Measurements from ENCODE around the gene ERGIC3.

Gene ERGIC3

DNA sequence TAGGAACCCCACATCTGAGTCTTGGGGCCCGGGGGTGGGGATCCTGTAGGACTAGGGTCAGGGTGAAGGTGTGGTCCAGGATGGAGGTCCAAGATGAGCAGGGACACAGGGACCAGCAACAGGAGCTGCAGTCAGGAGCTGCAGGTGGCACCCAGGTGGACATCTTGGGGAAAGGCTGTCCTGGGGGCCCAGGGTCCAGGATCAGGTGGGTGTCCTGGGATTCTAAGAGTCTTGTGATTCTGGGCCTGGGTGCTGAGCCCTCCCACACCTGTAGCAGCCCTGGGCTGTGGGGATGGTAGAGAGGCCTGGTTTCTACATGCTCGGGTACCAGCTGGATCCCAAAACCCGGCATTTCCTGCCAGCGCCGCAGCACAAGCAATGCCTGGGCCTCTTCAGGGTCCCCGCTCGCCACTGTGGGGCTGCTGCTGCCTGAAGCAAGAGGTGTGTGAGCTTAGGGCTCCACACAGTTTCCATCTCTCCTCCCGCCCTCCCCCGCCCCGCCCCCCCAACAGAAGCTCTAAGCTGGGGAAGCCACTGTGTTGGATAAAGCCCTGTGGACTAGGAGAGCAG lies 20.7 kb downstream of the ERGIC3 start:
- no peak for DNase-seq

DNA sequence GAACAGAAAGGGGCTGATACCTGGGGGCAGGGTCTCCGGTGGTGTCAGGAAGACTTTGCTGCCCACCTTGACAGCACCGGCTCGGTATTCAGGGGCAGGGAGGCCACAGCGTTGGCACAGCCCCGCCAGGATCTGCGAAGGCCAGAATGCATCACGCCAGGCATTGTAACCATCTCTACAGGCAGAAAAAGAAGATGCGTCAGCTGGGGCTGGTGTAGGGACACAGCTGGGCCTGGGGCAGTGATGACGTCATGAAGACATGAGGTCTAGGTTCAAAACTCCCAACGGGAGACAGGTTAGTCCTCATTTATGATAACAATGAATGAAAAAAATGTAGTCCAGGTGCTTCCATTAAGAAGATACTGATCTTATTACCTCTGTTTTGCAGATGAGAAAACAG lies 22.0 kb downstream of the ERGIC3 start:
- no peak for DNase-seq

DNA sequence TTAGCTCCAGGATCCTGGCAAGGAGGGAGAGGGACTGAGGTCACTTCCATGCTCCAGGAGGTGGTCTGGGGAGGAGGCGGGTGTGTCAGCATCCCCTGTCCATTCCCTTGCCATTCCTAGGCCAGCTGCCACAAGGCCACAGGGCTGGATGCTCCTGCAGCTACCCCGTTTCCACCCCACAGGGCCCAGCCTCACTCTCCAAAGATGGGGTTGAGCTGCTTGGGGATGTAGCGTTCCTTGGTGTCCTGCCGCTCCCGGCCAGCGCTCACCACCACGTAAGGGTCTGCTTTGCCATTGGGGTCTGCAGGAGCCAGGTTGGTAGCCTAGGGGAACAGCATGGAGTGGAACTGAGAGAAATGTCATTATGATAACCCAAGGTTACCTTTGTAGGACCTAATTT lies 23.0 kb downstream of the ERGIC3 start:
- DNase-seq: no peak

DNA sequence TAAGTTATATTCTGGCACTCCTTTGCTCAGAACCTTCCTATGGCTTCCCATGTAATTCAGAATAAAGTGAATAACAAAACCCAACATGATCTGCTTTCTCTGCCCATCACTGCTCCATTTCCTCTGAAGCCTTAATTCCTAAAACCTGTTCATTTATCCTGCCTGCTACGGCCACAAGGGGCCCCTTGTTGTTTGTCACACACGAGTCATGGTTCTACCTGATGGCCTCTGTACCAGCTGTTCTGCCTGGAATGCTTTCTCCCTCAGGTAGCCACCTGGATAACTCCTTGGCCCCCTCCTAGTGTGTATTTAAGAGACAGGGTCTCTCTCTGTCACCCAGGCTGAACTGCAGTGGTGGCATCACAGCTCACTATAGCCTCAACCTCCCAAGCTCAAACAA lies 26.8 kb downstream of the ERGIC3 start:
- peak; percentile 62 for DNase-seq

DNA sequence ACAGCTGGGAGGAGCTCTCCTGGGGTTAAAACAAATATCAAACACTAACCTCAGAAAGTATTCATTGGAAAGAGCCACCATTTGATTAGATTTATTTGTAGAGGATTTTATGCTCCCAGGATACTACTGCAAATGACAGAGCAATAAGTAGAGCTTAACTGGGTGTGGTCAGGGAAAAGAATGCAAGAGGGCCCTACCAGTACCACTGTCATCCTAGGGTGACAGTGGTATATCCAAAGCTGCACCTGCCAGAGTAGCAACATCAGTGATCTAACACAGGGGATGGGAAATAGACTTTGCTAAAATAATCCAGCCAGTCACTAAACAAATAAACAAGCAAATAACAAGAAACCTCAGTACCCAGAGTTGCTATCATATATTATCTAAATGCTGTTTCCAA lies 29.7 kb downstream of the ERGIC3 start:
- no peak for DNase-seq

DNA sequence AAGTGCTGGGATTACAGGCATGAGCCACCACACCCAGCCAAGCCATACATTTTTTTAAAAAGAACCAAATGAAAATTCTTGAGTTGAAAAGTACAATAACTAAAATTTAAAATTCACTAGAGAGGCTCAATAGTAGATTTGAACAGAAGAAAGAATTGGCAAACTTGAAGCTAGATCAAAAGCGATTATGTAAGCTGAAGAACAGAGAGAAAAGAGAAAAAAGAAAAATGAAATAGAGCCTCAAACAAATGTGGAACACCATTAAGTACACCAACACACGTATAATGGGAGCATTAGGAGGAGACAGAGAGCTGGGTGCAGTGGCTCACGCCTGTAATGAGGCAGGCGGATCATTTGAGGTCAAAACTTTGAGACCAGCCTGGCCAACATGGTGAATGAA lies 31.0 kb downstream of the ERGIC3 start:
- no peak for DNase-seq

DNA sequence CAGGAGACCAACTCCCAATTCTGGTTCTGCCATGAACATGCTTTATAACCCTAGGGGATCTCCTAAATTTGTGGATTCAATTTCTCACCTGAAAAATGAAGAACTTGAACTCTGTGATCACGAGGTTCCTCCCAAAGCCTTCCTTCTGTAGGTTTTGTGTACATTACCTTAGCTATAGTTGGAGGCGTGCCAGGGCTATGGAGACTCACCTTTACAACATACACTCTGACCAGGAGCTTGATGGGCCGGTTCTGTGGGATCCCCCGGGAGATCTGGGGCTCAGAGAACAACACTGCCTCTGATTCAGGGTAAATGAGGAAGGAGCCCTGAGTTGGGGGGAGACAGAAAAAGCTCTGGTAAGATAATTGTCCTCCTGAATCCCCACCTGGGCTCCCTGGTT lies 34.1 kb downstream of the ERGIC3 start:
- DNase-seq: peak; percentile 53

DNA sequence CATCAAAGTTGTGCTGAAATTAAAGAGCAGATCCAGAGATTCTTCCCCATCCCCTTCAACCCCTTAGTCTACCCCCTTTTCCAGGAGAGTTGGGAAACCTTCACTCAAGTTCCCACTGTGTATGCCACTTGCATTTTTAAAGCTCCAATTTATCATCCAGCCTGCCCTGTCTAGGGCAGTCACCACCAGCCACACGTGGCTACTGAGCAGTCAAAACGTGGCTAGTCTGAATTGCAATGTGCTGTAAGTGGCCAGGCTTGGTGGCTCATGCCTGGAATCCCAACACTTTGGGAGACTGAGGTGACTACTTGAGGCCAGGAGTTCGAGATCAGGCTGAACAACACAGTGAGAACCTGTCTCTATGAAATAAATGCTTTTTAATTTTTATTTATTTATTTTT lies 34.9 kb downstream of the ERGIC3 start:
- no peak for DNase-seq

DNA sequence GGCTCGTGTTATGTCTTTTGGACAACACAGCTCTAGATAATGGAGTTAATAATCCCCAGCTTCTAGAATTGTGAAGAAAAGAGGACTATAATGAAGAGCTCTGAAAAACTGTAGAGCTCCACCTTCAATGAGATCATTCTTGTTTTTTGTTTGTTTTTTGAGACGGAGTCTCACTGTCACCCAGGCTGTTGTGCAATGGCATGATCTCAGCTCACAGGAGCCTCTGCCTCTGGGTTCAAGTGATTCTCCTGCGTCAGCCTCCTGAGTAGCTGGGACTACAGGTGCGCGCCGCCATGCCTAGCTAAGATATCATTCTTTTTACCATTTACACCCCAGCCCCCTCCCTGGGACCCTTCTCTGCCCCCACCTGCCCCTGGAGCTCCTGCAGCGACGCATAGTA lies 36.6 kb downstream of the ERGIC3 start:
- DNase-seq: no peak

DNA sequence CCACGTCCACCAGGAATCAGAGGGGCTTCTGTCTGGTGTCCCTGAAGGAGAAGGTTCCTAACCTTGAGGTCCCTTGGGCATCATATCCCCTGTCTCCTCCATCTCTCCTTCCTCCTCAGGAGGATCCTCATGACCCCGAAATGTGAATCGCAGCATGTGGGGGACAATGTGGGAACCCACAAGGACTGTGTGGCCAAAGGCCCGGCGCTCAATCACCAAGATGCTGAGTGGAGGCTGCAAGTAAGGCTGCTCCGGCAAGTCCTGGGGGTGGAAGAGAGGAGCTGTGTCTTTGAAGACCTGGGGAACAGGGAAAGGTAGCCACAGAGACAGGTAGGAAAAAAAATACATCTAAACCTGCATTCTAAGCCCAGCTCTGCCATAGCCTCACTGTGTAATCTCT lies 37.3 kb downstream of the ERGIC3 start:
- DNase-seq: no peak

DNA sequence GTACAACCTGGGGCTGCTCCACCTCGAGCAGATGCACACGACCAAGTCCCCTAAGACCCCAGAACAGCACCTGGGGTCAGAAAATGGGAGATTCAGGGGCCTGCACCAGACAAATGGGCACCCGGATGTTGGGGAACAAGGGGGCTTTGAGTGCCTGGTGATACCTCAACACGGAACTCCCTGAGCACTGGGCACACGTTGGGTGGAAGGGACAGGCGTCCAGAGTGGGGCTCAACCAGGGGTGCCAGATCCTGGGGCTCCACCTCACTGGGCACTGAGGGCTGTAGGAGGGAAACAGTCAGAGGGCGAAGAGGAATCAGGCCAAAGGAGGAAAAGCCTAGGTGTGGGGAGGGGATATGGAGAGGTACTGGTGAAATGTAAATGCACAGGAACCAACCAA lies 40.3 kb downstream of the ERGIC3 start:
- no peak for DNase-seq

DNA sequence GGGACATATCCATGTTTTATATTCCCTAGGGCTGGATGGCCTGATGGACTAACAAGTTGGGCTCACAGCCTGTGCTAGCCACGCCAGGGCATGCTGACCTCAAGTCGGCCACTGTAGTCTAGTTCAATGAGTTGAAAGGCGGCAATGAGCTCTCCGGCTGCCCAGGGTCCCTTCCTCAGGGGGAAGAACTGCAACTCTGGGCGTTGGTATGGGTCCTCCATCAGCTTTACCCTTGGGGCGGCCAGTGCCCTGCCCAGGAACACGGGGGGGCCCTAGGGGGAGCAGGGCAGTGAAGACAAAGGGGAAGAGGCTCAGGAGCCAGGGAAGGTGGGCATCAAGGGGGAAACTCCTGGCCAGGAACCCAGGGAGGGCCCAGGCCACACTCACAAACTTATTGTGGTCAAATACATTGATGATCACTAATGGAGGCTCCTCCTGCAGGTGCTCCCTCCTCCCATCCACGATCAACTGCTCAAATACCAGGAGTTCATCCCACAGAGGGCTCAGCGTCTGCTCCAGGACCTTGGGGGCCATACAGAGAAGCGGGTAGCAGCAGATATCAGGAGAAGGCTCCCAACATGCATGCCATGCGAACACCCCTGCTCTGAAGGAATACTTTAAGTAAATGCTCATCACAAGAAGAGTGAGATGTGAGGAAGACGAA lies 41.0 kb downstream of the ERGIC3 start:
- DNase-seq: no peak

DNA sequence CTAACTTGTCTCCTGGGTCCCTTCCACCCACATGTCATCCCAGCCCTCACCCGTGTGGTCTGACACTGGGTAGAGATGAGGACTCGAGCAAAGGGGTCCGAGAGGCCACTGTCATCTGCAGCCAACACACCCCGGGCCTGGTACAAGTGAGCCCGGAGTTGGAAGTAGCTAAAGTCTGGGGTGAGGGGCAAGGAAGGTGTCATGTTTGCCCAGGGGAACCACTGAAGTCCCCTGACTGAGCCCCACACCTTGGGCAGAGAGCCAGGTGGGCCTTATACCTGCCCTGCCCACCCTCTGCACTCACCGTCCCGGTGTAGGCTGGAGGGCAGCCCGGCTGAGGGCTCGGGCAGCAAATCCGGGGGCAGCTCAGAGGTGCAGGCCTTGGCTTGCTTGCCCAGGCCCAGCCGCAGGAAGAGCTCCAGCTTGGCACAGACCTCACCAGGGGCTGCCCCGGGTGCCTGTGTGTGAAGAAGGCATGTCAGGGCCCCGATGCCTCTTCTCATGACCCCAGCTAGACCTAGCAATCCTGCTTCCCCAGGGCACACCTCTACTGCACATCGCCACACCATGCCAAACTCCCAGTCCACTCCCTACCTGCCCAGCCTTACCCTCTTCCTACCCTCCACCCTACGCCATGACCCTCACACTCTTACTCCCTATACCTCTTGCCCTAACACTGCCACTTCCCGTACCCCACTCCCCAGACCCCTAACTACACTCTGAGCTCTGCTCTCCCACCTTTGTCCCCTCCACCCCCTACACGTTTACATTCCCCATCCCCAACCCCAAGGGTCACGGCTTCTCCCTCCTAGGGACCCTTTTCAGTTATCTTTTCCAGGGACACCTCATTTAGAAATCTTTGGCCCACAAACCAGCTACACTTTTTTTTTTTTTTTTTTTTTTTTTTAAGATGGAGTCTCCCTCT lies 42.0 kb downstream of the ERGIC3 start:
- DNase-seq: no peak

DNA sequence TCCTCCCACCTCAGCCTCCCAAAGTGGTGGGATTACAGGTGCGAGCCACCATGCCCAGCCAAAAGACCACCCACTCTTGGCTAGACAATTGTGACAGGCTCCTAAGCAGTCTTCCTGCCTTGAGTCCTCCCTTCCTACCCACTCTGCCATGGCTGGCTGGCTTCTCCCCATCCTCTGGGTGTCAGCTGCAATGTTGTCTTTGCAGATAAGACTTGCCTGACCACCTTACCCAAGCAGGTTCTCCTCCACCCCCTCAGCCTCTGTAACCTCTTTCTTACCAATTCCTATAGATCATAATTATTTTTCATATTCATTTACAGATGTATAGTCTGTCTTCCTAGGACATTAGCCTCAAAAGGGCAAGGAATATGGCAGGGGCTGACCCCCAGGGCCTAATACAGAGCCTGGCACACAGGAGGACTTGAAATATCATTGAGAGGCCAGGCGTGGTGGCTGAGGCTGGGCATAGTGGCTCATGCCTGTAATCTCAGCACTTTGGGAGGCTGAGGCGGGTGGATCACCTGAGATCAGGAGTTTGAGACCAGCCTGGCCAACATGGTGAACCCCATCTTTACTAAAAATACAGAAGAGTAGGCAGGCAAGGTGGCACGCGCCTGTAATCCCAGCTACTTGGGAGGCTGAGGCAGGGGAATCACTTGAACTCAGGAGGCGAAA lies 45.0 kb downstream of the ERGIC3 start:
- DNase-seq: no peak

DNA sequence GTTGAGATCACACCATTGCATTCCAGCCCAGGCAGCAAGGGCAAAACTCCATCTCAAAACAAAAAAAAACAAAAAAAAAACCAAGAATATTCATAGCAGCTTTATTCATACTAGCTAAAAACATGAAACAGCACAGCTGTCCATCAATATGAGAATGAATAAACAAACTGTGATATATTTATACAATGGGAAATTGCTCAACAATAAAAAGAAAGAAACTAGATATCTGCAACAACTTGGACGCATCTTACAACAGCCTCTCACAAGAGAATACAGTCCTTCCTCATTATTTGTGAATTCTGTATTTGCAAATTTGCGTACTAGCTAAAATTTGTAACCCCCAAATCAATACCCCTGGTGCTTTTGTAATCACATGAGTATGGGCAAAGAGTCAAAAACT lies 45.6 kb downstream of the ERGIC3 start:
- DNase-seq: no peak

DNA sequence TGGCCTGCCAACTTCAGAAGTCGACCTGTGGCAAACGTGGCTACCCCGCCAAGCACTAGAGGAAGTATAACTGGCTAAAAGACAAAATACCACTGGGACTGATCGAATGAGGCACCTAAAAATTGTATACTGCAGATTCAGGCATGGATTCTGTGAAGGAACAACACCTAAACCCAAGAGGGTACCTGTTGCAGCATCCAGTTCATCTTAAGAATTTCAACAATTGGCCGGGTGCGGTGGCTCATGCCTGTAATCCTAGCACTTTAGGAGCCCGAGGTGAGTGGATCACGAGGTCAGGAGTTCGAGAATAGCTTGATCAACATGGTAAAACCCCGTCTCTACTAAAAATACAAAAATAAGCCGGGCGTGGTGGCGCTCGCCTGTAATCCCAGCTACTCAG lies 46.5 kb downstream of the ERGIC3 start:
- DNase-seq: no peak

DNA sequence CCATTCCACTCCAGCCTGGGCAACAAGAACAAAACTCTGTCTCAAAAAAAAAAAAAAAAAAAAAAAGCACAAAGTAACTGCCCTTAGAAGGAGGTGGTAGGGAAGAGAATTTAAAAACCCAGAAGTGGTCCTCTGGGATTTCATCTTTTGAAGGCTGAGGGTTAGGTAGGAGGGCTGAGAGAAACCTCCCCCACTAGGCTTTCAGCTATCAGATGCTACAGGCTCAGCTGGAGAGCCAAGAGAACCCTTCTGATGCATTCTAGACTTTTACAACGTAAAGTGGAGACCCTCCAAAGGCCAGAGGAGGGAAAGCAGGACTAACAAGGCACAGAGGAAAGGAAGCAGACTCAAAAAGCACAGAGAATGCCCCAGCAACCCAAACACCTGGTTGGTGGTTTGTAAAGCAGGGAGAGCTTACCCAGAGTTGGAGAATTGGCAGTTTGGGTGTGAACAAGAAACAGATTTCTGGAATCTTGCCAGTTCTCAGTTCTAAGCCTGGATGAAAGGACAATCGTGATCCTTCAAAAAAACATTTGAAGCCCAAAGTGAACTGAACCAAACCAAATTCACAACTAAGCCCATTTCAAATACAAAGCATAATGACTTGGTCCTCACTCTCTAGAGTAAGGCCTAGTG lies 50.6 kb downstream of the ERGIC3 start:
- peak; percentile 86 for DNase-seq

DNA sequence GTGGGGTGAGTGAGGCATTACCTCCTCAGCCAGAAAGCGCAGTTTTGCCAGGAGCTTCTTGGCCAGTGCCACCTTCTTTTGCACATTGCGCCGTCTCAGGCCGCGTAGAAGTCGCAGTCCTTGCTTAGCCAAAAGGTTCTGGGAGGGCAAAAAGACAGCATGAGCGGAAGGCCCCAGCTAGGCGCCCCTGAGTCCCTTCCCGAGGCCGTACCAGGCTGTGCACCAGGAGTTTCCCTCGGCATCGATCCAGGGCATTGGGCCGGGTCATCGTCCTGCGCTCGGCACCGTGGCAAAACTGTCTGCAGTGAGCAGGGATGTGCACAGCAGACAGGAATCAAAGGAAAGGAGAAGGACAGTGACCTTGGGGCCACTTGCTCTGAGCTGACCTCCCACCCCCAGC lies 53.6 kb downstream of the ERGIC3 start:
- peak; percentile 33 for DNase-seq

DNA sequence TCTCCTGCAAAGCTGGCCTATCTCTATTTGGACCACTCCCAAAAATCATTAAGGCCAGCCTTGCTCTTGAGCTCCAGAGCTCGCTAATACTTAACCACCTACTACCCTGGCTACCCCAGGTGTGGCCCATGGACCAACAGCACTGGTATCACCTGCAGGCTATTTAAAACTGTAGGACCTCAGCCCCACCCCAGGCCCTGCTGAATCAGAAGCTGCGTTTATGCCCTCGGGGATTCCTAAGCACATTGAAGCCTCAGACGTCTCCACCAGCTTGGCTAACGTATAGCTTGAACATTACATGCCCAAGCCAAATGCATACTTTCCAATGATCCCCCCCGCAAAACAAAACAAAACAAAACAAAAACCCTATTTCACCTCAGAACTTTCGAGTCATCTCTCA lies 54.0 kb downstream of the ERGIC3 start:
- peak; percentile 84 for DNase-seq

DNA sequence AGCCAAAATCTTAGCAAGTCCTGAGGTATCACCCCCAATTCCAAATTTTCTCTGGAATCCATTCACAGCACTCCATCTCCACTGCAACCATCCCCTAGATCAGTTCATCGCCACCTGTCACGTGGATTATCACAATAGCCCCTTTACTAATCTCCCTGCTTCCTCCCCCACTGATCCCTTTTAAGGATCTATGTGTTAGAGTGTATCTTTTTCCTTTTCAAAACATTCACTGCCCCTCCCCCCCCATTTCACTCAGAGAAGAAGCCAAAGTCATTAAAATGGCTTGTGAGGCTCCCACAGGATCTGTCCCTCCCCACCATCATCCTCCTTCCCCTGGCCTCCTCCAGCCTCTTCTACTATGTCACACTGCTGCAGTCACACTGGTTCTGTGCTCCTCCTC lies 55.3 kb downstream of the ERGIC3 start:
- DNase-seq: no peak

DNA sequence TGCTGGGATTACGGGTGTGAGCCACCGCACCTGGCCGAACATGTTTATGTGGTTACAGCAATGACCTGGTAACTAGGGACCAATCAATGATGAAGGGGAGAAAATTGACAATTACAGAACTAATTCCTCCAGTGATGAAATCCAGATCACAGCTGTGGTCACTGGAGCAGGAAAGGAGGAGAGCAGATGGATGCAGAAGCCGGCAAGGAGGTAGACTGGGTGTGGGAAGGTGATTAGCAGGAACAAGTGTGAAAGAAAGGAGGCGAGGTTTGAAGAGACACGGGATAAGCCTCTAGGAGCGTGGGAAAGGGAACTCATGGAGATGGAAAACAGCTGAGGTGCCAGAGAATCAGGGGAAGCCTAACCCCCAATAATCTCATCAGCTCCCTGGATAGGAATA lies 56.6 kb downstream of the ERGIC3 start:
- peak; percentile 39 for DNase-seq

DNA sequence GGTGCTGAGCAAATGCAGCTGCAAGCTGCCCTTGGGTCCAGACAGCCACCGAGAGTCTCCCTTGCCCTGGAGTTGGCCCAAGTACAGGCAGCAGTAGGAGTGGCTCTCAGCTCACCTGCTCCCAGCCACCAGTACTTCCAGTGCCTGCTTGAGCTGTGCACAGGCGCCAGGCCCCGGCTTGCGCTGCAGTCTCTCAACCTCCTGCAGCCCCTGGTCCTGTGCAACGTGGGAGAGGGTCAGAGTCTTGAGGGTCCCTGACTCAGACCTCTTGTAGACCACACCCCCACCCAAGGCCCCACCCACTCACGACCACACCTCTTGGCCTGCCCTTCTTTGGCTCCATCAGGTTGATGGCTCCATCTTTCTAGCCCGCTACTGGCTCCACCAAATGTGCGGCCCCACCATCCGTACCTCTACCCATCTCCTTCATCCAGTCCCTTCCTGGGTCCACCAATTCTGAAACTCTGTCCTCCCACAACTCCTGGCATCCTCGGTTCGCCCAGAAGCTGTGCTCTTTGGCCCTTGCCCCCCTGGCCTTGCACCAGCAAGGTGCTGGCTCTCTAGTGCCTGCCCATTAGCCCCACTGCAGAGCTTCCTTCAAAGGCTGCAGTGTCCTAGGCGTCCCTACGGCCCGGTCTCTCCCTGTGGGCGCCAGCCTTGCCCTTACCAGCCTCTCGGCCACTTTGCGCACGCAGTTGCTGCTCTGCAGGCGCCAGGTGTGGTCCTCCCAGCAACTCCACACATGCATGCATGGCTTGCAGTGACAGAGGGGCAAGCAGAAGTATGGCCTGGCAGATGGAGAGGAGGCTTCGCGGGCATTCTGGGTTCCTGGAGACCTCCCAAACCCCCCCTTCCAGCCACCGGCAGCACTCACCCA lies 57.3 kb downstream of the ERGIC3 start:
- DNase-seq: peak; percentile 85

All from RPMI8226 (cell line).